CD4-positive, alpha-beta T cell treated with Interleukin-4 for 1 hour (primary cell): ENCODE results near the gene DNAH8.

ENCODE experiments used
- DNase-seq, 2 donors: peaks; one replicate each; pipeline ENCODE4 v3.0.0-alpha.2; 2020 to 2022

The DNAH8 gene, protein sequence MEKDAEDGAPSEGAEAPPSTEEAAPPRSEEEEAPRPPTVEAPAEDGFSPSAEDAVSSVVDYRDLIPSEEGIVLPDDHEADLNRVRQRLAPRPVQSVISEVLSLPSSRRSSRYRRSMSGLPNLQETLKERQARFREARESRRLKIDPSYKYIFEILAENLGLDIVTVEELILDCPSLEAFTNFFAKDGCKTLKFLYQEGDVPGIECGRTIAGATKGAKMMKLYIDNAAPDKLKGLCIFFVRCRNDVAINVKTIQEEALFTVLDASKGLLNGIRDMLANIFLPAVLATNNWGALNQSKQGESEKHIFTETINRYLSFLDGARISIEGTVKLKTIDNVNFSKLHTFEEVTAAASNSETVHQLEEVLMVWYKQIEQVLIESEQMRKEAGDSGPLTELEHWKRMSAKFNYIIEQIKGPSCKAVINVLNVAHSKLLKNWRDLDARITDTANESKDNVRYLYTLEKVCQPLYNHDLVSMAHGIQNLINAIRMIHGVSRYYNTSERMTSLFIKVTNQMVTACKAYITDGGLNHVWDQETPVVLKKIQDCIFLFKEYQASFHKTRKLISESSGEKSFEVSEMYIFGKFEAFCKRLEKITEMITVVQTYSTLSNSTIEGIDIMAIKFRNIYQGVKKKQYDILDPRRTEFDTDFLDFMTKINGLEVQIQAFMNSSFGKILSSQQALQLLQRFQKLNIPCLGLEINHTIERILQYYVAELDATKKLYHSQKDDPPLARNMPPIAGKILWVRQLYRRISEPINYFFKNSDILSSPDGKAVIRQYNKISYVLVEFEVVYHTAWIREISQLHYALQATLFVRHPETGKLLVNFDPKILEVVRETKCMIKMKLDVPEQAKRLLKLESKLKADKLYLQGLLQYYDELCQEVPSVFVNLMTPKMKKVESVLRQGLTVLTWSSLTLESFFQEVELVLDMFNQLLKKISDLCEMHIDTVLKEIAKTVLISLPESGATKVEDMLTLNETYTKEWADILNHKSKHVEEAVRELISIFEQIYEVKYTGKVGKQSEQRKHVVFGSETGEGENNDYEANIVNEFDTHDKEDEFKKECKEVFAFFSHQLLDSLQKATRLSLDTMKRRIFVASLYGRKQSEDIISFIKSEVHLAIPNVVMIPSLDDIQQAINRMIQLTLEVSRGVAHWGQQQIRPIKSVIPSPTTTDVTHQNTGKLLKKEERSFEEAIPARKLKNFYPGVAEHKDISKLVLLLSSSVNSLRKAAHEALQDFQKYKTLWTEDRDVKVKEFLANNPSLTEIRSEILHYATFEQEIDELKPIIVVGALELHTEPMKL (N-terminal part only)

DNA sequence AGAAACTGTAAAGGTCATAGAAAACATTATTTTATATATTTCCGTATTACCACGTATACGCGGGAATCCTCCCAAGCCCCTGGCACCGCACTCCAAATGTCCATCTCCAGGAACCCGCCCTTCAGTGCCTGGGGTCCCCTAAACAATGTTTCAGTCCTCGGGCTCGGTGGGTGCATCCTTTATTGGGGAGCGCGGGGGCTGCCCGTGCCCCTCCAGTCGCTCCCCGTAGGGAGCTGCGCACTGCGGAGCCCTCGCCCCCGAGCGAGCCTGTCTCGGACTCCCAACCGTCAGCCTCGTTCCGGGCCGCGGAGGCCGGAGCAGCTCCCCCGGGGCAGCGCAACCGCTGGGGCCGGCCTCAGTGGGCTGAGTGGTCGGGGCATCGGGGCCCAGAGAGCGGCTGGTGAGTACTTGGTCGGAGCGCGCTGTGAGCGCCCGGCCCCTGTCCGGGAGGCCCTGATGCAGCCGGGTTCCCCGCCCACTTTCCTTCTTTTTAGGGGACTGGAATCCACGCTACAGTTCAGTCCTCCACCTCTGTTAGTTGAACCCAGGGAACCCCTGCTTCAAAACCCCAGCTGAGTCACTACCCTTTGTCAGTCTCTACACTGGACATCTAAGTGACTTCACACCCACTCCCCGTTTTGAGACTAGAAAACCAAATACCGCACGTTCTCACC, at the start of gene DNAH8:
DNAH8 (plus strand) TSS at position 296 of the 674 bp plus-strand sequence. CDS start 7,499 bp downstream, outside the sequence.
- no peak for DNase-seq

DNA sequence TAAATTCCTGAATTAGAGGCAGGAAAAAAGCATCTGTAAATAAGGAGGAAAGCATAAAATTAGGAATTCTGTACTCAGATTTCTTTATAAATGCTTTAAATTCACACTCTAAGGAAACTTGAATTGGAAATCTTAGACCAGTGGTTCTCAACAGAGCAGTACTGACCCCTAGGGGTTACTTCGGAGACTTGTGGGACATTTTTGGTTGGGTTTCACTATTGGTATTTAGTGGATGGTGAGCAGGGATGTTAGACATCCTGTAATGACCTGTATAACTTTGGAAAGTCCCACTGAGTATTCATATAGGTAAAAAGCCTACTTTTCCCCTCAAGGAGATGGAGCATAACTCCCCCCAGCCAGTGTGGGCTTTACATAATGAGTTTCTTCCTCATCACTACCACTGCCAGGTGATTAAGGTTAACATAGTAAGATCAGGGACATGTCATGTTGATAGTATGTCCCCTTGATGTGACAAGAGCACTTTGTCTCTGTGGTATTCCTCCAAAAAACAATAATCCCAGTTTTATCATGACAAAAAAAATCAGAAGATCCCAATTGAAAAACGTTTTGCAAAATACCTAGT, 43.1 kb upstream of the DNAH8 start:
- peak in 1 of 2 donors; percentile 59 for DNase-seq

DNA sequence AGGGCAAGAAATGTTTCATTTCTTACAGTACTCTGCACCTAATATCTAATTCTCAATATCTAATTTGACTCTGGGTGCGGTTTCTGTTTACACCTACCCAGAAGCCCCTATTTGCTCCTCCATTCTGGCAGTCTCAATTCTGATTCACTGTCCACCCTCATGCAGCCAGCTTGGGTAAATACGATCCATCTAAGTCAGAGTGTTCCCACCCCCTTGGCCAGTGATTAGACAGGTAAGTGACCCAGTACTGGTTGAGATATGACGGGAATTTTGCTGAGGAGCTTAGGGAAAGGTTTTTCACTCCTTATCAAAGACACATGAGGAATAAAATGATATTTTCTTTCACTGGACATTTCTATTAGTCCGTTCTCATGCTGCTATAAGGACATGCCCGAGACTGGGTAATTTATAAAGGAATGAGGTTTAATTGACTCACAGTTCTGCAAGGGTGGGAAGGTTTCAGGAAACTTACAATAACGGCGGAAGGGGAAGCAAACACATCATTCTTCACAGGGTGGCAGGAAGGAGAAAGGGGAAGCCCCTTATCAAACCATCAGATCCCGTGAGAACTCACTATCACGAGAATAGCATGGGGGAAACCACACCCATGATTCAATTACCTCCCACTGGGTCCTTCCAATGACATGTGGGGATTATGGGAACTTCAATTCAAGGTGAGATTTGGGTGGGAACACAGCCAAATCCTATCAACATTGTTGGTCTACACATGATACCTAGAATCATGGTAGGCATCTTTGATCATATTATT, 41.5 kb upstream of the DNAH8 start:
- peak; percentile 4 to 19 for DNase-seq

DNA sequence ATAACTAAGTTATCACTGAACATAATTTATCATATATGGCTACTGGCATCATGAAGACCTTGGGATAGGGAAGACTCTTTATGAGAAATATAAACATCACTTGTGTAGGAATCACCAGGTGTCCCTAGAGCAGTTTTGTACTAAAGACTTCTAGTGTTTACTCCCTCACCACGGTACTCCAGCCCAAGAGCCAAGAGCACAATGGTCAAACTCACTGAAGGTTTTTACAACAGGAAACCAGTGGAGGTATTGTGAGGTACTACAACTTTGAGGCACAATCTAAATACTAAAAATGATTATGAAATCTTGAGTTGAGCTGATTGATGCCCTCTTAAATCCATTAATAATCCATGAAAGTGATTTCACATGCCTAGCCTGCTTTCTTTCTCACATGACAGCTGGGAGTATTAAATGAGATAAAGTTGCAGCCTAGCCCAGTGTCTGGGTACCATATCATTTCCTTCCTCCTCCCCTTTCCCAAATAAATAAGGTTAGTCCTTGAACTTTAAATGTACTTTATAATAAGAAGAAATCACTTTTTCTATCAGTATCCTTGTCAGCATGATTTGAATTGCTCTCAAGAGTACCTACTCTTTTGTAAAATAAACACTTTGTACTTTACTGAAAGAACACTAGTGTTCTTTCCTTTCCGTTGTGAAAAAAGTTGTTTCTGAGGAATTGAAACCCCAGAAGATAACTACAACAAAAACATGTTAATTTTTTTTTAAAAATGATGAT, 38.7 kb upstream of the DNAH8 start:
- no peak for DNase-seq

DNA sequence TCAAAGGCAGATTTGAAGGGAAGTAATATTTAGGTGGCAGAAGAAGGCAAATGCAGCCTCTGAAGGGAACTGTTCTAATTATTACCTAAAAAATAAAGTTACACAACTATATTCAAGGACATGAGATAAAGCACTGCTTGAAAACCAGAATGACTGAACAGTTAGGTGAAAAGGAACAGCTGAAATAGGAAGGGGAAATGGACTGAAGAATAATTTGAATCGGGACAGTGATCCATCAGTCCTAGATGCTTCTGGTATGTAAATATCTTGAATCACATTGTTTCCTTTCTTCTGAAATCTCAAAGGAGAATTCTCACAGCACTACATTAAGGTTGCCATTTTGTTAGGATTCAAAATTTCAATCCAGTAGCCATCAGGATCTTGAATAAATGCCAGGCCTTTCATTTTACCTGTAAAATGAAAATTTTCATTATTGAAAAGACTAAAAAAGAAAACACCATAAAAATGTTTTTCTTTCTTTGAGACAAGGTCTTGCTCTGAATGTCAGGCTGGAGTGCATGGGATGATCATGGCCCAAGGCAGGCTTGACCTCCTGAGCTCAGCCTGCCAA, 38.1 kb upstream of the DNAH8 start:
- no peak for DNase-seq

DNA sequence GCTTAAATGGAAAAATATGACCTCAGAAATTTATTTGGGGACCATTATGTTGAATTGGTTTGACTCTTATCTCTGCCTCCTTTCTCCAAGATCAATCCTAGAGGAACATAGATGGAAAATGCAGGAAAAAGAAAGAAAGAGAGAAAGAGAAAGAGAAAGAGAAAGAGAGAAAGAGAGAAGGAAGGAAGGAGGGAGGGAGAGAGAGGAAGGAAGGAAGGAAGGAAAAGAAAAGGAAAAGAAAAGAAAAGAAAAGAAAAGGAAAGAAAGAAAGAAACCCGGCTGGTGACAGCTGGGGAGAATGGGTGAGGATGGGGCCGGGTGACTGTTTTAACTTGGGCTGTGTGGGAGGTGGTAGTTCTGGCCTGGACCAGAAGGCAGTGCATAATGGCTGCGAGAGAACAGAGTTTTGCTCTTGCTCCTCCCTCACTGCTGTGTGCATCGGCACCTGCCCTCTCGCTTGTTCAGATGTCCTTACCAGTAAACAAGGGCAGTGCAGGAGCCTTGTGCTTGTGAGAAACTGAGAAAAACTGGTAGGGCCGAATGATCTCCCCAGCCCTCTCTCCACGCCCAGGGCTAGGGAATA, 36.8 kb upstream of the DNAH8 start:
- DNase-seq: no peak

DNA sequence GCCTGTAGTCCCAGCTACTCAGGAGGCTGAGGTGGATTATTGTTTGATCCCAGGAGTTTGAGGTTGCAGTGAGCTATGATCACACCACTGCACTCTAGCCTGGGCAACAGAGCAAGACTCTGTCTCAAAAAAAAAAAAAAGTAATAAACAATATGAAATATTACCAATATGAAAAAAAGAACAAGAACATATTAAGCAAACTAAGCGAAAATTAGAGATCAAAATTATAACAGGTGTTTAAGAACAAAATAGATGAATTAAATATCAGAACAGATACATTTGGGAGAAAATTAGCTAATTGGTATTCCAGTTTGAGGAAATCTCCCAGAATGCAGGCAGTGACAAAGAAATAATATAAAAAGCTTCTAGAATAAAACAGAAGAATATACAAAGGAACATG, 35.4 kb upstream of the DNAH8 start:
- no peak for DNase-seq

DNA sequence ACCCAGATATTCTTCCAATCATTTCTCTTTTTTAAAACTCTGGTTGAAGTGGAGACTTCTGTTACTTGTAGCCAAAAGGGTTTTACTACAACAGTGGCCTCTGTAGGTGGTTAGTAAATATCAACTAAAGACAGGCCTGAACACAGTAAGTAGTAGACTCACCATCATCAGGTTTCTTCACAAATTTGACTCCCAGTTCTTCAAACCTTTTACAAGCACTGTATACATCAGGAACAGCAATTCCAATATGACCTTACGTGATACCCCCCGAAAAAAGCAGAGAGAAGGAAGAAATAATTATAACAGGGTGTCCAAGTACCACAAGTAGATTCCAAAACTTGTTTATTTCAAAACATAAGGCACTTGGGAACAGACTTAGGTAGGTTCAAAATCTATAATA, 33.3 kb upstream of the DNAH8 start:
- DNase-seq: no peak

DNA sequence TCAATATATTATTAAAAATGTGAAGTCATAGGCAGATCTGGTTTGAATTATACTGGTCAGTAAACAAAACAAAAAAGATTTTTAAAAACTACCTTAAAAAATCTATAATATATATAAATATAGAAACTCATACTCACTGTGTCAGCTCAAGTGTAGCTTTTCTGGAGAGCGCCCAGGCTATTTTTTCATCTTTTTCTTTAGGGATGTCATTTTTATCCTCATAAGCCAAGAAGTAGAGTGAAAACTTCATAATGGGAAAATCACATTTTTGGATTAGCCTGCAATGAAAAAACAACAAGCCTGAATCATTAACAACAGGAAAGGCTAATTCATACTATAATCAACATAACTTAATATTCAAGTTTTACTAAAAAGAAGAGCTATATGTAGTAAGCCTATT, 30.9 kb upstream of the DNAH8 start:
- no peak for DNase-seq

DNA sequence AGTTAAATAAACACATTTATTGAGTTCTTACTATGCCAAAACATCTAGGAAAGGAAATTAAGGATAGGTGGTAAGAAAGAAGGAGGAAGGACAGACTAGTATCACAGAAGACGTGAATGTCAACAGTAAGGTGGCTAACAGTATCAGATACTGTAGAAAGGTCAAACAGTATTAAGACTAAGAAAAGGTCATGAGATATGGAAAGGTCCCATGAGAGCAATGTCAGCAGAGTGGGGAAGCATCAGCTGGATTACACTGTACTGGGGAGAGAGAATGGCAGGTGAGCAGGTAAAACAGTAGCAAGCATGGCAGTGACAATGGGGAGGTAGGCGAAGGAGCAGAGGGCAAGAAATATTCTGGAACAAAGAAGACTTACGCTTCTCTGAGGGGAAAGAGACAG, 30.2 kb upstream of the DNAH8 start:
- no peak for DNase-seq

DNA sequence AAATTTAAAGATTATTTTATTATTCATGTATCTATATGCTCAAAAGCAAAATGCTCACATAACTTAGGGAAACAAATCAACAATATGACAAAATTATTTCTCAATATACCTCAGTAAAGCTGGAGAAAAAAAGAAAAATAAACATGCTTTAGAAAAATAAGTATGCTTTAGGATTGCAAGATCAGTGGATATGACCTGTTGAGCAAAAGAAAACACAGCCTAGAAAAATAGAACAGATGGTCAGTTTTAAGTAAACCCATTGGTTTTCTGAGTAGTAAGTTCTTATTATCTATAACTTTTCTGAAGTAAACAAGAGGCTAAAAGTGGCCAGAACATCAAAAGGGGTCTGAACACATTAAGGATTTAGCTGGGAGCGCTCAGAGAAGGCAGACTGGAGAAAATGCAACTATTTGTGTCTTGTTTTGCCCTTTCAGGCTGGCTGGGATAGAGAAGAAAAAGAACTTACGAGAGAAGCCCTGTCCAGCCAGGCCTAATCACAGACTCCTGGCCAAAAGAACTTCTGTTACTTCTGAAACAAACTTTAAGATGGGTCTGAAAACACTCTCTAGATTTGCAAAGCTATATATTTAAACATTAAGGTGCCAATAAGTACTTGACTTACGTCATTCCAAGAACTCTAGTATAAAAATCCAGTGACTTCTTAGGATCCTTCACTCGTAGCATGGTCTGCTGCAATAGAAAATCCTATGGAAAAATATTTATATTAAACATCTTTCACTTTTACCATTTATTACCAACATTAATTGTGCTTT, 28.7 kb upstream of the DNAH8 start:
- no peak for DNase-seq

DNA sequence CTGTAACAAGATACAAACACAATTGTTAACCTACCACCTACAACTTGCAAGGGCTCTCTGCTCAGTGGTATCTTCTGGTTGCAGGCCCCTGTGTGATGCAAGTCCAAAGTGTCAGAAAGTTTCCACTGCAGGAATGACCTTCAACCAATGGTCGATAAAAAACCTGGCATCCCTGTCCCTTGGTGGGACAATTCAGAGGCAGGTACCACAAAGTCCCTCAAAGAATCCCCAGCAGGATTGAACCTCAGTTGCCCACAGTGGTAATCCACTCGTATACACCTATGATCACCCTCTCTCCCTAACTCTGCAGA, 28.1 kb upstream of the DNAH8 start:
- no peak for DNase-seq

DNA sequence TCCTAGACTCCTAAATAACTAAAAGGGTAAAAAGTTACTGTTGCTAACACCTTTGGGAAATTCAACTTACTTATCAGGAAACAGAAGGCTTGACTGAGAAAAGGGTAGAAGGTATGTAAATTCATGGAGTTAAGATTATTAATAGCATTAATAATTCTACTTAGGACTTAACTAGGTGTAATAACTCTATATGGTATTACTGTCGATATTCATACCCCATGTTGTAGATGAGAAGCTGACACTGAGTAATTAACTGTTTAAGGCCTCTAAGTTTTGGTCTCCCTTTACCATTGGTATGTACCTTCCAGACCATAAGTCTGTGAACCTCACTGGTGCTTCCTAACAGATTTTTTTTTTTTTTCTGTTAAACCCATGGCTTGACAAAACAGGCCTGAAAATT, 27.6 kb upstream of the DNAH8 start:
- DNase-seq: no peak

DNA sequence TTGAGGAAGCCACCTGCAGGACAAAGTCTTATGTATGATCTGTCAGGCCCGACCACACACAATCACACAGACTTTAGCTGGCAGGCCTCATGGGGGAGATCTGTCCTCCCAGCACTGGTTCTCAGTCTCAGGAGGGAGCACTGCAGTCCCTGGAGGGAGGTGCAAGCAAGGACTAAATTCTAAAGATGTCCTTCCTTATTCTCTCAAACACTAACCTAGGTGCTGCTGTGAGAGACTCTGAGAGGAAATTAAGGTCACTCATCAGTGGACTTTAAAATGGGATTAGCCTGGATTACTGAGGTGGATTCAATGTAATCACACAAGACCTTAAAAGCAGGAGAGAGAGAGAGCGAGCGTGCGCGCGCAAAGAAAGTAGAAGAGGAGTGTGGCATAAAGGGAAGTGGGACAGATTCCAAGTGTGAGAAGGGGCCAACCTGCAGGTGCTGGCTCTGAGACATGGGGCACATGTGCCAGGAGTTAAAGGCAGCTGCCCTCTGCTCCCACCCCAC, 26.5 kb upstream of the DNAH8 start:
- DNase-seq: peak in 1 of 2 donors; percentile 19

DNA sequence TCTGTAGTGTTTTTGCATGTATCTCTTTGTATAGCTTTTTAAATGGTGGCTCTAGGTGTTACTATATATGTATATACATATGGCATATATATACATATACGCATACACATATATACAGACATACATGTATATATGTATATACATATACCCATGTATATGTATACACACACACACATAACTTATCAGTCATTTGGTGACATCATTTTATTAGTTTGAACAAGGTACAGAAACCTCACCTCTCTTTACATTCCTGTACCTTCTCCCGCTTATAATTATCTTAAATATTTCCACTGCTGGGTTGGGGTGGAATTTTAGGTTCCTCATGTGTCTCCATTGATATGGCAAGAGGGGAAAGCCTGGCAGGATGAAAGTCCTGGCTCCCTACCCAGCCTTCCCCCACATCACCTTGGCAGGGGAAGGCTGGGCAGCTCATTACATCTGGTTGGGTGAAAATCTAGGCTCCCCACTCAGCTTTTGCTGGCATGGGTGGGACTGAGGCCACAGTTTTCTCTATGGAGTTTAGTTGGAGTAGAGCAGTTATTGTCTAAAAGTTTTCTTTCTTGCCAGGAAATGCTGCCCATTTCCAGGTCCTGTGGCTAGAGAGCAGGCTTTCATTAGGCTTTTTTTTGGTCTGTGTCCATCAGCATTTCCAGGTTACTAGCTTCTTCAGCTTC, 19.7 kb upstream of the DNAH8 start:
- DNase-seq: no peak

DNA sequence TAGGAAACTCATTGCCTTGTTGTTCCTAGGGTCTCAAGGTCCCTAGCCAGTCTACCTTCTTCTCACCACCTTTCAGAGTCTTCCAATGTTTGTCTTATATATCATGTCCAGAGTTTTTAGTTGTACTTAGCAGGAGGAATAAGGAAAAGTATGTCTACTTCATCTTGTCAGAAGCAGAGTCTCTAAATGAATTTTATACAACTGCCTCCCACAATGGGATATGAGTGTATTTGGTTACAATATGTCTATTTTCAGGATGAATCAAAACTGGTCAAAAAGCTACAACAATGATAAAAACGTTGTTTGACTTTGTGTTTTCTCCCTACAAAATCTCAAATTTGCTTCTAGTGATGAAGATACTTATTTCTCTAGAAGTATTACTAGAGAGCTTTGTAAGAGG, 19.2 kb upstream of the DNAH8 start:
- no peak for DNase-seq

DNA sequence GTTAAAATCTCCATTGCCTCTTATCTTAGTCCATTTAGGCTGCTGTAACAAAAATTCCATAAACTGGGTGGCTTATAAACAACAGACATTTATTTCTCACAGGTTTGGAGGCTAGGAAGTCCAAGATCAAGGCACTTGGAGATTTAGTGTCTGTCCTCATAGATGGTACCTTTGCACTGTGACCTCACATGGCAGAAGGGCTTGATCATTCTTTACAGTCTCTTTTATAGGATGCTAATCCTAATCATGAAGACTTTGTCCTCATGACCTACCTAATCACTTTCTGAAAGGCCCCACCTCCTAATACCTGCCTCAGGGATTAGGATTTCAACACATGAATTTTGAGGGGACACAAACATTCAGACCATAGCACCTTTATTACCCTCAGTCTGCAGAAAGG, 18.8 kb upstream of the DNAH8 start:
- DNase-seq: no peak

DNA sequence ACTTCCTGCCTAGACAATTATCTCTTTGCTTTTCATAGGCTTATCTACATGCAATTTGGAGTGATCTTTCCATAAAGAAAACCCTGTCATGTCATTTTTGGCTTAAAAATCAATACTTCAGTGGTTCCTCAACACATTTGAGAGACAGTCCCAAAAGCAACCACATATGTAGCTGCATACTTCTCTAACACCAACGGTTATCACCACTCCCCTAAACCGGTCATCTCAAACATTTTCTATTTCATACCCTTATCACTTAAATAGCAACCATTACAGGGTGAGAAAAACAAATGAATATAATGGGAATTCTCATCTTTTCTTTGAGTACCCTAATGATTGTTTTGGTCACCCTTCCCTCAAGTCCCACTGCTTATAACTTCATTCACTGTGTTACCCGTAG, 17.3 kb upstream of the DNAH8 start:
- DNase-seq: no peak
